Mucosa of rectum (tissue), 2 donors: ENCODE data around the gene LIMCH1.
"Not testable (repeated sequence)": the region's sequence is repeated elsewhere in the genome, so short reads cannot be mapped to it uniquely, and the experiment has no call there.

ENCODE experiments used
- H3K27ac ChIP-seq, 2 donors: one replicate each; pipeline ENCODE4 v1.7.0; 2013; ENCODE audit warnings: inconsistent platforms in 2 of 2, low read depth in 2 of 2, low read length in 2 of 2
- H3K27me3 ChIP-seq, 2 donors: one replicate each; pipeline ENCODE4 v1.7.0; 2013; ENCODE audit warnings: low read length in 2 of 2; ENCODE audit not compliant: control insufficient read depth in 2 of 2, insufficient read depth in 2 of 2
- H3K36me3 ChIP-seq, 2 donors: one replicate each; pipeline ENCODE4 v1.7.0; 2013; ENCODE audit warnings: low read length in 2 of 2; ENCODE audit not compliant: control insufficient read depth in 2 of 2, insufficient read depth in 2 of 2
- H3K4me1 ChIP-seq, 2 donors: one replicate each; pipeline ENCODE4 v1.7.0; 2013; ENCODE audit warnings: low read length in 2 of 2, mild to moderate bottlenecking in 1 of 2; ENCODE audit not compliant: control insufficient read depth in 2 of 2, insufficient read depth in 2 of 2
- H3K4me3 ChIP-seq, 2 donors: one replicate each; pipeline ENCODE4 v1.7.0; 2013; ENCODE audit warnings: low read length in 2 of 2
- H3K9ac ChIP-seq, 2 donors: one replicate each; pipeline ENCODE4 v1.7.0; 2013; ENCODE audit warnings: low read length in 2 of 2, low read depth in 1 of 2, mild to moderate bottlenecking in 1 of 2
- H3K9me3 ChIP-seq, 2 donors: one replicate each; pipeline ENCODE4 v1.7.0; 2013; ENCODE audit warnings: low read length in 2 of 2; ENCODE audit not compliant: control insufficient read depth in 2 of 2
- donor health status: healthy.
- donor health status: Normal muscosa, but diverticular disease.

Gene LIMCH1

DNA sequence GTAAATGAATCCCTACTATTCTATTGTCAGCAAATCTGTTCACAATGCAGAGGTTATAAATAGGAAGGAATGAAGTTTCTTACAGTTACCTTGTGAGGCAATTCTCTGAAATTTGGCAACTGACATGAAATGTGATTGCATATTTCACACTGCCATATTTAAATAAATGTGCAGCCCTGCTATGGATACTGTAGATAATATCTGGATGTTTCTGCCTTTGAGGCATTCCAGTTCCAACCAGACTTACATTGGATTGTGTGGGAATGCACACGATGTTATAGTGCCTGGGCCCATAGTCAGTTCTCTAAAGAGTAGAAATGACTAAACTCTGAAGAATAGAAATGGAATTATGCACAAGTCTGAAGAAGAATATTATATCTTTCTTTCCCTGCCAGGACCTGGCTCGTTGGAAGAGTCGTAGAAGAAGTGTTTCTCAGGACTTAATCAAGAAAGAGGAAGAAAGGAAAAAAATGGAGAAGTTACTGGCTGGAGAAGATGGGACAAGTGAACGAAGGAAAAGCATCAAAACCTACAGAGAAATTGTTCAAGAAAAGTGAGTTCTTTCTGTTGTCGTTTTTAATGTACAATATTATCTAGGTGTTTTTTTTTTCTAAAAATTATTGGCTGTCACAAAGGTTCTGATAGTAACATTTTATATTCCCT, 107.9 kb downstream of the LIMCH1 start:
- H3K27me3 ChIP-seq: no peaks in the 10 kb centered on the region
- no peaks in the 10 kb centered on the region for H3K4me1 ChIP-seq
- no peaks in the 10 kb centered on the region for H3K9me3 ChIP-seq
- no peak overlapping the region for H3K9ac ChIP-seq
- no peak overlapping the region for H3K4me3 ChIP-seq
- H3K36me3 ChIP-seq: no peaks in the 10 kb centered on the region
- no peak overlapping the region for H3K27ac ChIP-seq

- Histone ChIP-seq H3K4me3 (no peak overlapping the region), H3K27me3 (no peaks in the 10 kb centered on the region), H3K9ac (no peak overlapping the region), H3K27ac (no peak overlapping the region), H3K36me3 (no peaks in the 10 kb centered on the region), H3K9me3 (no peaks in the 10 kb centered on the region), H3K4me1 (no peaks in the 10 kb centered on the region)
These were observed 108.9 kb downstream of the LIMCH1 start for GRCh38 chr4:41646862-41647261.

GRCh38 chr4:41647383-41647782, 109.4 kb downstream of the LIMCH1 start:
- H3K27me3 ChIP-seq: no peaks in the 10 kb centered on the region
- no peak overlapping the region for H3K9ac ChIP-seq
- no peak overlapping the region for H3K27ac ChIP-seq
- H3K9me3 ChIP-seq: no peaks in the 10 kb centered on the region
- no peaks in the 10 kb centered on the region for H3K36me3 ChIP-seq
- no peak overlapping the region for H3K4me3 ChIP-seq
- H3K4me1 ChIP-seq: no peaks in the 10 kb centered on the region

DNA sequence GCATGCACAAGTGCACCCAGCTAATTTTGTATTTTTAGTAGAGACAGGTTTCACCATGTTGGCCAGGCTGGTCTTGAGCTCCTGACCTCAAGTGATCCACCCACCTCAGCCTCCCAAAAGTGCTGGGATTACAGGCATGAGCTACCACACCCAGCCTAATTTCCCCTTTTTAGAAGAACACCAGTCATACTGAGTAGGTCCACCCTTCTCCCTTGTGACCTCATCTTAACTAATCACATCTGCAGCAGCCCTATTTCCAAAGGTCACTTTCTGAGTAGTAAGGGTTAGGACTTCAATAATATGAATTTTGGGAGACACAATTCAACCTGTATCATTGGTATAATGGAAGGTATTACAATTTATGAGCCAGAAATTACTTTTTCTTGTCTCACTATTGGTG, 113.2 kb downstream of the LIMCH1 start:
- not testable (repeated sequence) for H3K27ac ChIP-seq, H3K9me3 ChIP-seq, H3K27me3 ChIP-seq

GRCh38 chr4:41652971-41653370, 115.0 kb downstream of the LIMCH1 start:
- H3K27me3 ChIP-seq: no peaks in the 10 kb centered on the region
- no peak overlapping the region for H3K4me3 ChIP-seq
- no peak overlapping the region for H3K27ac ChIP-seq
- H3K36me3 ChIP-seq: no peaks in the 10 kb centered on the region
- H3K4me1 ChIP-seq: no peaks in the 10 kb centered on the region
- no peak overlapping the region for H3K9ac ChIP-seq
- H3K9me3 ChIP-seq: no peaks in the 10 kb centered on the region

More for the DNA sequence above, 113.2 kb downstream of the LIMCH1 start:
- not testable (repeated sequence) for H3K4me3 ChIP-seq, H3K4me1 ChIP-seq, H3K36me3 ChIP-seq, H3K9ac ChIP-seq

DNA sequence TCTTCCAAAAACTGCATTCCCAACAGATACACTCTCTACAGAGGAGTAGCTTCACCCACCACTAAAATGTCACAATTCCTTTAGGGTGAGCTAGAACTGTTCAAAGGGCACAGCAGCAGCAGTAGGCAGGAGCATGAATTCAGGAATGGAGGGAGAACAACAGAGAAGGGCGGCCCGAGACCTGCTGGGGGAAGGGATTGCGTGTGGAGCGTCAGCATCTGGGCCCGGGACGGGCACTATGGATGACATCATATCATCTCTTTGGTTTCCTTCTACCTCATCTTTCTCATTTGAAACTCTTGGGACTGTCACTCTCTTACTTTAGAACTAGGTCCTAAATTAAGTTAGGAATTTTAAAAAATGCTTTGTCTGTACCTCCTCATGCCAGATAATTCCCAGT, 115.6 kb downstream of the LIMCH1 start:
- H3K36me3 ChIP-seq: no peaks in the 10 kb centered on the region
- H3K27me3 ChIP-seq: no peaks in the 10 kb centered on the region
- H3K4me1 ChIP-seq: no peaks in the 10 kb centered on the region
- H3K27ac ChIP-seq: no peak overlapping the region
- no peak overlapping the region for H3K4me3 ChIP-seq
- H3K9me3 ChIP-seq: no peaks in the 10 kb centered on the region
- no peak overlapping the region for H3K9ac ChIP-seq

DNA sequence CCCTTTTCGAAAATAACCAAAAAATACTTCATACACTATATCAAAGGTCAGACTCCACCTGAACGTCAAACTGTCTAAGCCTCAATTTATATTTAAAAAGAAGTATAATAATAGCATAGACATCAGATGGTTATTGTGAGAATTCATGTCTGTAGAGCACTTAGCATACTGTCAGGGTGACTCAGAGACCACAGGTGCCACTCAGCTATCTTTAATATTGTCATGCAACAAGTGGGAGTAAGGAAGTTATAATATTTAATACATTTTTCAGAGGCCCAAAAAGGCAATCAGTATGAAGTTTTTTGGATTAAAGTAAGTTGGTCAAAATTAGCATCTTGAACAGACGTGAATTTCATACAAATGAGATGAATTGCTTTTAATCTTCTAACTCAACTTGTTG, 117.2 kb downstream of the LIMCH1 start:
- no peaks in the 10 kb centered on the region for H3K27me3 ChIP-seq
- H3K4me1 ChIP-seq: no peaks in the 10 kb centered on the region
- no peak overlapping the region for H3K27ac ChIP-seq
- H3K9ac ChIP-seq: no peak overlapping the region
- H3K9me3 ChIP-seq: no peaks in the 10 kb centered on the region
- no peak overlapping the region for H3K4me3 ChIP-seq
- no peaks in the 10 kb centered on the region for H3K36me3 ChIP-seq

GRCh38 chr4:41656106-41656505, 118.1 kb downstream of the LIMCH1 start:
- no peaks in the 10 kb centered on the region for H3K4me1 ChIP-seq
- H3K4me3 ChIP-seq: no peak overlapping the region
- no peak overlapping the region for H3K27ac ChIP-seq
- no peak overlapping the region for H3K9ac ChIP-seq
- no peaks in the 10 kb centered on the region for H3K27me3 ChIP-seq
- H3K9me3 ChIP-seq: no peaks in the 10 kb centered on the region
- H3K36me3 ChIP-seq: no peaks in the 10 kb centered on the region

DNA sequence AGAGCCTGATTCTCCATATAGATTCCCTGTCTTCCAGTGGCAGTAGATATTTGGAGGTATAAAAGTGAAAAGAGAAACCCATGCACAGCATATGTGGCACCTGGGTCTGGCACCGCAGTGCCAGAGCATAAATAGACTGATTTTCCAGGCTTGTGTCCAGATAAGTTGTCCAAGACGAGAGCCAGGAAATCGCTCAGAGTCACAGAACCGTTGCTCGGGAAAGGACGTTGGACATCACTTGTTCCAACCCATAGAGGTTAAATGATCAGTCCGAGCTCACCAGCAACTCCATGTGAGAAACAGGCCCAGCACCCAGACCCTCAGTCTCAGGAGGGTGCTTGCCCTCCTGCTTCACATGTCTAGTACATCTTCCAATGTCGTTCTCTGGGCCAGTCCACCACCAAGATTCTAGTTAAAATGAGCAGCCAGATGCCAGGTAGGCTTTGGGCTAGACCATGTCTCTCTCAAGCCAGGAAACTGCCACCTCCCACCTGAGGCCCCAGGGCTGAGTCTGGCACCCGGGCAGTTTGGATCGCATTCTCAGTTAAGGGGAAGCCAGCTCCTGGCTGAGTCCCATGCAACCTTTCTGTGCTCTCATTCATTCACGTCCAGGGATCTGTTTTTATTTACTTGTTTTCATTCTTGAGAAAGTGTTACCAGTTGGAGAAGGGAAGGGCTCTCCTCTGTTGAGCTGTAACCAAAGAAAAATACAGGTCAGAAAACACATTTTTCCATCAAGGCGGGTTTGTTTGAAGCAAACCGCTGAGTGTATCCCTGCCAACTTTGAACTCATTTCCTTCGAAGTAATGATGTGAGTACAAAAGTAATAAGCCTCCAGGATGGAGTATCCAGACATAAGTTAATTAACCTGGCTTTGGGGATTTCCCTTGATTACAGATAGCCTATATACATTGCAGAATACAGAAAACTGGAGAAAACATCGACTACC, 118.9 kb downstream of the LIMCH1 start:
- Histone ChIP-seq H3K4me1 (no peaks in the 10 kb centered on the region), H3K36me3 (no peaks in the 10 kb centered on the region), H3K9me3 (no peaks in the 10 kb centered on the region), H3K9ac (no peak overlapping the region), H3K27ac (no peak overlapping the region), H3K27me3 (no peaks in the 10 kb centered on the region), H3K4me3 (no peak overlapping the region)

DNA sequence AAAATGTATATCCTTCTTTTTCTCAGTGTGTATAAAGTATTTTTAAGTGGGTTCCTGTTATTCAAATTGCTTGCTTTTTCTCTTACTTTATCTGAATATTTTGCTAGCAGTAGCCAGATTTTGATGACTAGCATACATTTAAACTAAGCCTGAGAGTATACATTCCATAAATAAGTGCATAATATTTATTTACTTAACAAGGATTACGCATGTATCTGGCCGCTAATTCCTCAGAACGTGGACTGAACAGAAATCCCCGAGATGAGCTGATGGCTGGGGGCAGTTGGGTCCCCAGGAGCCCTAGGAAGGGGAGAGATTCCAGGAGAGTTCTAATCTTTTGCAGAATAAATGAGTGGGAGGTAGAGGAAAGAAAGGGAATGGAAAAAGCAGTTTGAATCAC, 119.6 kb downstream of the LIMCH1 start:
- H3K36me3 ChIP-seq: no peaks in the 10 kb centered on the region
- H3K9me3 ChIP-seq: no peaks in the 10 kb centered on the region
- no peaks in the 10 kb centered on the region for H3K4me1 ChIP-seq
- H3K27me3 ChIP-seq: no peaks in the 10 kb centered on the region
- no peak overlapping the region for H3K27ac ChIP-seq
- no peak overlapping the region for H3K9ac ChIP-seq
- H3K4me3 ChIP-seq: no peak overlapping the region
